ENCODE results near the gene PPP1R3A. TPM values are rescaled to one million over a fixed set of nuclear protein-coding genes. Genes with fewer than 3 reads are reported as not detected.

PPP1R3A gene
- total RNA-seq, 1 experiment from 2014 or later: not detected

DNA sequence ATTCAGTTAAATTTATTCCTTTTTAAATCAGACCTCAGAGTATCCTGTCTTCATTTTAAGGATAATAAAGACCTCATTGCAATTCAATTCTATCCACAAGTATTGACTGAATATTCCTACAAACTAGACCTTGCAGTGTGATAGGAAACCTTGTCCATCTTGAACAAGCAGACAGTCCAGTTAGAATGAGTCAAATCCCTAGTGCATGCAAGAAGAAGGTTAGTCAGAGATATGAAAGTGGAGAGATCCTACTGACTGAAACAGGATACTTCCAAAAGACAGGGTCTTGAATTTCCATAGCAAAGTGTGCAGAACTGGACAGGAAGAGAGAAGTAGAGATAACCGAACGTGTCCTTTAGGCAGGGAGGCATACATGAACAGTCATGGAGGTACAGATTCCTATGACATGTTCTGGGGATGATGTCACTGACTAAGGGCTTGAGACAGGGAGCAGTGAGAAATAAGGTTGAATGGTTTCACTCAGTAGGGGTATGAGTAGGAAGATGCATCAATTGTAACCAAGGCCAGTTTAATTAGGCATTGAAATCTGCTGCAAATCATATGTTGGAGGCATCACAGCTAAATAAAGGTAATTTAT lies 45.2 kb downstream of the PPP1R3A start:
- Histone ChIP-seq H4K20me1 (ENCODE audit: control insufficient read depth, insufficient read depth, insufficient read length) (no peaks in the 10 kb centered on the region), H3K4ac (ENCODE audit: low read depth, low read length) (no peak overlapping the region), H3K79me1 (ENCODE audit: insufficient read depth, low read depth, low read length, poor library complexity, severe bottlenecking) (no peaks in the 10 kb centered on the region), H3K27ac (ENCODE audit: insufficient read length, low read depth, low read length) (no peak overlapping the region), H2AK5ac (ENCODE audit: insufficient read length, low read length) (no peak overlapping the region), H3K4me1 (ENCODE audit: insufficient read depth, low read length) (no peaks in the 10 kb centered on the region), H3K79me2 (ENCODE audit: insufficient read depth, low read length) (no peaks in the 10 kb centered on the region), H4K5ac (ENCODE audit: insufficient read length, low read depth, low read length) (no peak overlapping the region), H3K4me2 (ENCODE audit: insufficient read depth, insufficient read length, low read length) (no peak overlapping the region), H4K91ac (ENCODE audit: insufficient read length, low read depth, low read length) (no peak overlapping the region), H2BK12ac (ENCODE audit: insufficient read length, low read depth, low read length) (no peak overlapping the region), H2BK20ac (ENCODE audit: low read depth, low read length, poor library complexity, severe bottlenecking) (no peak overlapping the region), H3T11ph (ENCODE audit: low read length) (no peak overlapping the region), H3K23ac (ENCODE audit: insufficient read length, low read depth, low read length) (no peak overlapping the region), H3K9me3 (ENCODE audit: control insufficient read depth, low read depth, low read length) (no peaks in the 10 kb centered on the region), H3K9ac (ENCODE audit: extremely low read depth, insufficient read length, low read length) (no peak overlapping the region), H4K8ac (replicated peaks; ENCODE audit: insufficient read length, low read depth, low read length) (no peak overlapping the region), H2AFZ (ENCODE audit: low read length) (no peak overlapping the region), H3K27me3 (ENCODE audit: insufficient read depth, low read length) (no peaks in the 10 kb centered on the region), H2BK15ac (ENCODE audit: low read depth, low read length) (no peak overlapping the region), H3K14ac (ENCODE audit: insufficient read depth, low read length) (no peak overlapping the region), H3K56ac (ENCODE audit: insufficient read length, low read depth, low read length) (no peak overlapping the region), H2BK5ac (ENCODE audit: insufficient read length, low read length) (no peak overlapping the region), H3K18ac (ENCODE audit: insufficient read length, low read depth, low read length) (no peak overlapping the region), H3K23me2 (ENCODE audit: insufficient read length, low read depth, low read length, poor library complexity, severe bottlenecking) (no peaks in the 10 kb centered on the region), H2BK120ac (ENCODE audit: low read depth, low read length, poor library complexity, severe bottlenecking) (no peak overlapping the region)
- Mint-ChIP-seq H3K27ac (no peak overlapping the region), H3K4me1 (no peaks in the 10 kb centered on the region), H3K9me3 (no peaks in the 10 kb centered on the region; a peak in 1 of 5 replicates), H3K36me3 (ENCODE audit: insufficient read depth in 1 of 3, low read depth in 3 of 3) (no peaks in the 10 kb centered on the region), H3K4me3 (no peak overlapping the region), H3K27me3 (ENCODE audit: low read depth) (no peaks in the 10 kb centered on the region)
- DNase-seq: no peak
- TF ChIP-seq, protein P1, sequence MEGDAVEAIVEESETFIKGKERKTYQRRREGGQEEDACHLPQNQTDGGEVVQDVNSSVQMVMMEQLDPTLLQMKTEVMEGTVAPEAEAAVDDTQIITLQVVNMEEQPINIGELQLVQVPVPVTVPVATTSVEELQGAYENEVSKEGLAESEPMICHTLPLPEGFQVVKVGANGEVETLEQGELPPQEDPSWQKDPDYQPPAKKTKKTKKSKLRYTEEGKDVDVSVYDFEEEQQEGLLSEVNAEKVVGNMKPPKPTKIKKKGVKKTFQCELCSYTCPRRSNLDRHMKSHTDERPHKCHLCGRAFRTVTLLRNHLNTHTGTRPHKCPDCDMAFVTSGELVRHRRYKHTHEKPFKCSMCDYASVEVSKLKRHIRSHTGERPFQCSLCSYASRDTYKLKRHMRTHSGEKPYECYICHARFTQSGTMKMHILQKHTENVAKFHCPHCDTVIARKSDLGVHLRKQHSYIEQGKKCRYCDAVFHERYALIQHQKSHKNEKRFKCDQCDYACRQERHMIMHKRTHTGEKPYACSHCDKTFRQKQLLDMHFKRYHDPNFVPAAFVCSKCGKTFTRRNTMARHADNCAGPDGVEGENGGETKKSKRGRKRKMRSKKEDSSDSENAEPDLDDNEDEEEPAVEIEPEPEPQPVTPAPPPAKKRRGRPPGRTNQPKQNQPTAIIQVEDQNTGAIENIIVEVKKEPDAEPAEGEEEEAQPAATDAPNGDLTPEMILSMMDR (conservative IDR thresholded peaks at IDR 0.05): no peak
- WGBS (ENCODE audit: extremely low coverage, insufficient read length, low lambda C conversion rate): no CpG with 5 or more reads among the region's 2 CpGs

All from H9 (cell line).